Measurements from ENCODE around the gene FNDC3B. TPM values are rescaled to one million over a fixed set of nuclear protein-coding genes. Genes with fewer than 3 reads are reported as not detected.
"Not testable (repeated sequence)": the region's sequence is repeated elsewhere in the genome, so short reads cannot be mapped to it uniquely, and the experiment has no call there.

The FNDC3B gene
- polyA plus RNA-seq (2013), result 11.6 TPM

GRCh38 chr3:172039436-172040077, at the start of gene FNDC3B:
TSS of gene FNDC3B (plus strand) at chr3:172039578. CDS start at chr3:172112480, 72,902 bp downstream.
- peak within 1 kb of the TSS; percentile 79 to 98 (median 87) for H3K4me3 ChIP-seq (ENCODE audit: control insufficient read depth in 1 of 7, extremely low read depth in 1 of 7, insufficient read depth in 4 of 7, low read depth in 2 of 7, low read length in 6 of 7)
- peaks cover 0 to 3% (median 0%) of the 10 kb centered on the region in 5 experiments for H3K9me3 ChIP-seq (ENCODE audit: control extremely low read depth in 1 of 5, control insufficient read depth in 4 of 5, insufficient read depth in 2 of 5, low read depth in 1 of 5, low read length in 4 of 5)
- H3K4me1 ChIP-seq (ENCODE audit: control extremely low read depth in 1 of 4, control insufficient read depth in 4 of 4, insufficient read depth in 4 of 4, low read length in 3 of 4), result peaks cover 0 to 40% (median 11%) of the 10 kb centered on the region in 4 experiments
- H3K27me3 ChIP-seq (replicated peaks in 2 of 5; ENCODE audit: control insufficient read depth in 4 of 5, insufficient read depth in 5 of 5, low read length in 4 of 5), result no peaks in the 10 kb centered on the region
- H3K36me3 ChIP-seq (ENCODE audit: control insufficient read depth in 4 of 4, insufficient read depth in 4 of 4, low read length in 3 of 4), result no peaks in the 10 kb centered on the region
- WGBS (ENCODE audit: insufficient coverage), result under 1% methylated on average over 47 of the region's 59 CpGs
- CTCF ChIA-PET, result interaction anchor here (0.8 to 2.7 kb wide), 3 partner anchors 9 to 237 kb away, joined by 3 to 7 read pairs (median 3); no protein-coding TSS in a partner anchor
- peak; percentile 95 to 97 (median 96) for DNase-seq
- POLR2A ChIA-PET, result interaction anchor here (0.6 to 0.8 kb wide), 2 partner anchors 18 to 323 kb away, joined by 3 read pairs; no protein-coding TSS in a partner anchor
- peak within 1 kb of the TSS; percentile 77 to 89 for H3K27ac ChIP-seq (ENCODE audit: insufficient read depth in 1 of 2, low read depth in 1 of 2, low read length in 2 of 2, poor library complexity in 1 of 2, severe bottlenecking in 2 of 2)

- CTCF ChIA-PET, result interaction anchor here (1.0 kb wide), 1 partner anchor 10 kb away, joined by 3 read pairs; no protein-coding TSS in a partner anchor
- H3K4me1 ChIP-seq (ENCODE audit: control extremely low read depth in 1 of 4, control insufficient read depth in 4 of 4, insufficient read depth in 4 of 4, low read length in 3 of 4), result peaks cover 4 to 27% (median 14%) of the 10 kb centered on the region in 4 experiments
- H3K36me3 ChIP-seq (ENCODE audit: control insufficient read depth in 4 of 4, insufficient read depth in 4 of 4, low read length in 3 of 4); DNase-seq; POLR2A ChIA-PET; H3K4me3 ChIP-seq (ENCODE audit: control insufficient read depth in 1 of 7, extremely low read depth in 1 of 7, insufficient read depth in 4 of 7, low read depth in 2 of 7, low read length in 6 of 7); H3K27me3 ChIP-seq (replicated peaks in 2 of 5; ENCODE audit: control insufficient read depth in 4 of 5, insufficient read depth in 5 of 5, low read length in 4 of 5); H3K27ac ChIP-seq (ENCODE audit: insufficient read depth in 1 of 2, low read depth in 1 of 2, low read length in 2 of 2, poor library complexity in 1 of 2, severe bottlenecking in 2 of 2); H3K9me3 ChIP-seq (ENCODE audit: control extremely low read depth in 1 of 5, control insufficient read depth in 4 of 5, insufficient read depth in 2 of 5, low read depth in 1 of 5, low read length in 4 of 5): not testable (repeated sequence)
- WGBS (ENCODE audit: insufficient coverage), result 93% methylated on average over 3 of the region's 3 CpGs
Measured at GRCh38 chr3:171990239-171990638, 49.1 kb upstream of the FNDC3B start.

GRCh38 chr3:171991166-171991565, 48.2 kb upstream of the FNDC3B start:
- Histone ChIP-seq H3K27ac (ENCODE audit: insufficient read depth in 1 of 2, low read depth in 1 of 2, low read length in 2 of 2, poor library complexity in 1 of 2, severe bottlenecking in 2 of 2) (no peak overlapping the region), H3K27me3 (replicated peaks in 2 of 5; ENCODE audit: control insufficient read depth in 4 of 5, insufficient read depth in 5 of 5, low read length in 4 of 5) (no peaks in the 10 kb centered on the region), H3K4me3 (ENCODE audit: control insufficient read depth in 1 of 7, extremely low read depth in 1 of 7, insufficient read depth in 4 of 7, low read depth in 2 of 7, low read length in 6 of 7) (no peak overlapping the region), H3K36me3 (ENCODE audit: control insufficient read depth in 4 of 4, insufficient read depth in 4 of 4, low read length in 3 of 4) (no peaks in the 10 kb centered on the region), H3K4me1 (ENCODE audit: control extremely low read depth in 1 of 4, control insufficient read depth in 4 of 4, insufficient read depth in 4 of 4, low read length in 3 of 4) (peaks cover 0 to 18% (median 6%) of the 10 kb centered on the region in 4 experiments), H3K9me3 (ENCODE audit: control extremely low read depth in 1 of 5, control insufficient read depth in 4 of 5, insufficient read depth in 2 of 5, low read depth in 1 of 5, low read length in 4 of 5) (peaks cover 0 to 6% (median 2%) of the 10 kb centered on the region in 5 experiments)
- POLR2A ChIA-PET, result no interaction called here
- WGBS (ENCODE audit: insufficient coverage), result 100% methylated on average over 2 of the region's 3 CpGs
- CTCF ChIA-PET, result no interaction called here
- DNase-seq, result no peak

- ChIA-PET POLR2A (no interaction called here), CTCF (interaction anchor here (0.6 to 0.9 kb wide), 3 partner anchors 9 to 59 kb away, joined by 3 to 4 read pairs (median 3); no protein-coding TSS in a partner anchor)
- Histone ChIP-seq H3K4me1 (ENCODE audit: control extremely low read depth in 1 of 4, control insufficient read depth in 4 of 4, insufficient read depth in 4 of 4, low read length in 3 of 4) (peaks cover 0 to 6% (median 0%) of the 10 kb centered on the region in 4 experiments), H3K27ac (ENCODE audit: insufficient read depth in 1 of 2, low read depth in 1 of 2, low read length in 2 of 2, poor library complexity in 1 of 2, severe bottlenecking in 2 of 2) (no peak overlapping the region), H3K27me3 (replicated peaks in 2 of 5; ENCODE audit: control insufficient read depth in 4 of 5, insufficient read depth in 5 of 5, low read length in 4 of 5) (no peaks in the 10 kb centered on the region), H3K9me3 (ENCODE audit: control extremely low read depth in 1 of 5, control insufficient read depth in 4 of 5, insufficient read depth in 2 of 5, low read depth in 1 of 5, low read length in 4 of 5) (peaks cover 0 to 22% (median 3%) of the 10 kb centered on the region in 5 experiments), H3K36me3 (ENCODE audit: control insufficient read depth in 4 of 4, insufficient read depth in 4 of 4, low read length in 3 of 4) (no peaks in the 10 kb centered on the region), H3K4me3 (ENCODE audit: control insufficient read depth in 1 of 7, extremely low read depth in 1 of 7, insufficient read depth in 4 of 7, low read depth in 2 of 7, low read length in 6 of 7) (no peak overlapping the region)
- WGBS (ENCODE audit: insufficient coverage), result 100% methylated on average over 1 of the region's 3 CpGs
- no peak for DNase-seq
Measured at GRCh38 chr3:171994646-171995428, 44.5 kb upstream of the FNDC3B start.

GRCh38 chr3:171995486-171995885, 43.9 kb upstream of the FNDC3B start:
- POLR2A ChIA-PET, result no interaction called here
- H3K36me3 ChIP-seq (ENCODE audit: control insufficient read depth in 4 of 4, insufficient read depth in 4 of 4, low read length in 3 of 4), result no peaks in the 10 kb centered on the region
- CTCF ChIA-PET, result interaction anchor here (0.5 to 0.9 kb wide), 2 partner anchors 8 to 111 kb away, joined by 3 to 4 read pairs; no protein-coding TSS in a partner anchor
- H3K9me3 ChIP-seq (ENCODE audit: control extremely low read depth in 1 of 5, control insufficient read depth in 4 of 5, insufficient read depth in 2 of 5, low read depth in 1 of 5, low read length in 4 of 5), result peaks cover 0 to 20% (median 3%) of the 10 kb centered on the region in 5 experiments
- peaks cover 0 to 6% (median 0%) of the 10 kb centered on the region in 4 experiments for H3K4me1 ChIP-seq (ENCODE audit: control extremely low read depth in 1 of 4, control insufficient read depth in 4 of 4, insufficient read depth in 4 of 4, low read length in 3 of 4)
- no peak for DNase-seq
- no peak overlapping the region for H3K27ac ChIP-seq (ENCODE audit: insufficient read depth in 1 of 2, low read depth in 1 of 2, low read length in 2 of 2, poor library complexity in 1 of 2, severe bottlenecking in 2 of 2)
- H3K4me3 ChIP-seq (ENCODE audit: control insufficient read depth in 1 of 7, extremely low read depth in 1 of 7, insufficient read depth in 4 of 7, low read depth in 2 of 7, low read length in 6 of 7), result no peak overlapping the region
- H3K27me3 ChIP-seq (replicated peaks in 2 of 5; ENCODE audit: control insufficient read depth in 4 of 5, insufficient read depth in 5 of 5, low read length in 4 of 5), result no peaks in the 10 kb centered on the region

GRCh38 chr3:171996178-171996817, 43.1 kb upstream of the FNDC3B start:
- H3K9me3 ChIP-seq (ENCODE audit: control extremely low read depth in 1 of 5, control insufficient read depth in 4 of 5, insufficient read depth in 2 of 5, low read depth in 1 of 5, low read length in 4 of 5), result peaks cover 0 to 20% (median 3%) of the 10 kb centered on the region in 5 experiments
- no peaks in the 10 kb centered on the region for H3K36me3 ChIP-seq (ENCODE audit: control insufficient read depth in 4 of 4, insufficient read depth in 4 of 4, low read length in 3 of 4)
- ChIA-PET POLR2A (no interaction called here), CTCF (interaction anchor here (0.6 kb wide), 1 partner anchor 13 kb away, joined by 3 read pairs; no protein-coding TSS in a partner anchor)
- peaks cover 0 to 6% (median 0%) of the 10 kb centered on the region in 4 experiments for H3K4me1 ChIP-seq (ENCODE audit: control extremely low read depth in 1 of 4, control insufficient read depth in 4 of 4, insufficient read depth in 4 of 4, low read length in 3 of 4)
- no peak overlapping the region for H3K27ac ChIP-seq (ENCODE audit: insufficient read depth in 1 of 2, low read depth in 1 of 2, low read length in 2 of 2, poor library complexity in 1 of 2, severe bottlenecking in 2 of 2)
- no peaks in the 10 kb centered on the region for H3K27me3 ChIP-seq (replicated peaks in 2 of 5; ENCODE audit: control insufficient read depth in 4 of 5, insufficient read depth in 5 of 5, low read length in 4 of 5)
- no CpG with 5 or more reads among the region's 2 CpGs for WGBS (ENCODE audit: insufficient coverage)
- no peak overlapping the region for H3K4me3 ChIP-seq (ENCODE audit: control insufficient read depth in 1 of 7, extremely low read depth in 1 of 7, insufficient read depth in 4 of 7, low read depth in 2 of 7, low read length in 6 of 7)
- no peak for DNase-seq
